HUES6 (cell line): Measurements from ENCODE around the gene KIF23.

Experiments used
- H3K27ac ChIP-seq: 2 replicates; pipeline ENCODE4 v1.7.0; 2013; ENCODE audit warnings: low read depth, mild to moderate bottlenecking, low read length, inconsistent platforms
- H3K27me3 ChIP-seq: 2 replicates; pipeline ENCODE4 v1.6.1; 2013; ENCODE audit warnings: low read length; ENCODE audit not compliant: control insufficient read depth, insufficient read depth
- H3K36me3 ChIP-seq: 2 replicates; pipeline ENCODE4 v1.6.1; 2013; ENCODE audit warnings: low read length; ENCODE audit not compliant: control insufficient read depth, insufficient read depth
- H3K4me1 ChIP-seq: 2 replicates; pipeline ENCODE4 v1.6.1; 2013; ENCODE audit warnings: low read length; ENCODE audit not compliant: control insufficient read depth, insufficient read depth
- H3K4me3 ChIP-seq: 2 replicates; pipeline ENCODE4 v1.5.1; 2013; ENCODE audit warnings: low read depth, low read length
- H3K9ac ChIP-seq: one replicate; pipeline ENCODE4 v1.6.1; 2013; ENCODE audit warnings: mild to moderate bottlenecking, low read length
- H3K9me3 ChIP-seq: 2 replicates; pipeline ENCODE4 v1.6.1; 2013; ENCODE audit warnings: low read depth, low read length; ENCODE audit not compliant: control insufficient read depth, insufficient read depth

The KIF23 gene

GRCh38 chr15:69467636-69468035 lies 53.5 kb downstream of the KIF23 start:
- Histone ChIP-seq H3K9ac (no peak overlapping the region), H3K4me3 (no peak overlapping the region), H3K27ac (no peak overlapping the region), H3K27me3 (no peaks in the 10 kb centered on the region), H3K36me3 (no peaks in the 10 kb centered on the region), H3K4me1 (peaks cover 4% of the 10 kb centered on the region; the same call in 1 of the 2 replicates), H3K9me3 (no peaks in the 10 kb centered on the region)

- Histone ChIP-seq H3K9ac (no peak overlapping the region), H3K27ac (no peak overlapping the region), H3K36me3 (no peaks in the 10 kb centered on the region), H3K27me3 (no peaks in the 10 kb centered on the region), H3K4me1 (no peaks in the 10 kb centered on the region), H3K9me3 (no peaks in the 10 kb centered on the region), H3K4me3 (no peak overlapping the region)
Observed at GRCh38 chr15:69468241-69469121, 54.3 kb downstream of the KIF23 start.

GRCh38 chr15:69469467-69470201 lies 55.5 kb downstream of the KIF23 start:
- Histone ChIP-seq H3K4me1 (no peaks in the 10 kb centered on the region), H3K4me3 (no peak overlapping the region), H3K36me3 (no peaks in the 10 kb centered on the region), H3K9me3 (no peaks in the 10 kb centered on the region), H3K27ac (no peak overlapping the region), H3K9ac (no peak overlapping the region), H3K27me3 (no peaks in the 10 kb centered on the region)

- no peak overlapping the region for H3K4me3 ChIP-seq
- no peak overlapping the region for H3K27ac ChIP-seq
- H3K36me3 ChIP-seq: no peaks in the 10 kb centered on the region
- H3K4me1 ChIP-seq: no peaks in the 10 kb centered on the region
- H3K9me3 ChIP-seq: no peaks in the 10 kb centered on the region
- H3K27me3 ChIP-seq: no peaks in the 10 kb centered on the region
- no peak overlapping the region for H3K9ac ChIP-seq
Observed at GRCh38 chr15:69472046-69472445, 57.9 kb downstream of the KIF23 start.

- Histone ChIP-seq H3K27me3 (no peaks in the 10 kb centered on the region), H3K27ac (no peak overlapping the region), H3K36me3 (no peaks in the 10 kb centered on the region), H3K9me3 (no peaks in the 10 kb centered on the region), H3K4me3 (no peak overlapping the region), H3K9ac (no peak overlapping the region), H3K4me1 (no peaks in the 10 kb centered on the region)
Observed at GRCh38 chr15:69472562-69472961, 58.4 kb downstream of the KIF23 start.

- Histone ChIP-seq H3K4me1 (no peaks in the 10 kb centered on the region), H3K9ac (no peak overlapping the region), H3K9me3 (no peaks in the 10 kb centered on the region), H3K4me3 (no peak overlapping the region), H3K27me3 (no peaks in the 10 kb centered on the region; the same call in 1 of the 2 replicates), H3K36me3 (no peaks in the 10 kb centered on the region), H3K27ac (no peak overlapping the region)
Observed at GRCh38 chr15:69474291-69474690, 60.1 kb downstream of the KIF23 start.

GRCh38 chr15:69474846-69475455 lies 60.8 kb downstream of the KIF23 start:
- H3K27me3 ChIP-seq: no peaks in the 10 kb centered on the region; the same call in 1 of the 2 replicates

GRCh38 chr15:69475769-69476358 lies 61.7 kb downstream of the KIF23 start:
- H3K4me3 ChIP-seq: no peak overlapping the region
- H3K27ac ChIP-seq: no peak overlapping the region
- H3K36me3 ChIP-seq: no peaks in the 10 kb centered on the region
- peaks cover 7% of the 10 kb centered on the region; the same call in 1 of the 2 replicates for H3K9me3 ChIP-seq
- H3K27me3 ChIP-seq: no peaks in the 10 kb centered on the region; the same call in 1 of the 2 replicates
- no peaks in the 10 kb centered on the region for H3K4me1 ChIP-seq
- H3K9ac ChIP-seq: no peak overlapping the region

More at GRCh38 chr15:69474846-69475455, 60.8 kb downstream of the KIF23 start:
- Histone ChIP-seq H3K9ac (no peak overlapping the region), H3K4me3 (no peak overlapping the region), H3K9me3 (peaks cover 5% of the 10 kb centered on the region; the same call in 1 of the 2 replicates), H3K4me1 (no peaks in the 10 kb centered on the region), H3K36me3 (no peaks in the 10 kb centered on the region), H3K27ac (no peak overlapping the region)

GRCh38 chr15:69476704-69477473 lies 62.7 kb downstream of the KIF23 start:
- no peak overlapping the region for H3K27ac ChIP-seq
- H3K4me1 ChIP-seq: no peaks in the 10 kb centered on the region
- peaks cover 7% of the 10 kb centered on the region; the same call in 1 of the 2 replicates for H3K9me3 ChIP-seq
- H3K27me3 ChIP-seq: no peaks in the 10 kb centered on the region; the same call in 1 of the 2 replicates
- no peak overlapping the region for H3K9ac ChIP-seq
- H3K4me3 ChIP-seq: no peak overlapping the region
- H3K36me3 ChIP-seq: no peaks in the 10 kb centered on the region

GRCh38 chr15:69478259-69478781 lies 64.2 kb downstream of the KIF23 start:
- Histone ChIP-seq H3K27me3 (no peaks in the 10 kb centered on the region; the same call in 1 of the 2 replicates), H3K4me3 (no peak overlapping the region), H3K27ac (no peak overlapping the region)

More at GRCh38 chr15:69478259-69478781, 64.2 kb downstream of the KIF23 start:
- Histone ChIP-seq H3K4me1 (no peaks in the 10 kb centered on the region), H3K9ac (no peak overlapping the region), H3K9me3 (peaks cover 7% of the 10 kb centered on the region; the same call in 1 of the 2 replicates), H3K36me3 (no peaks in the 10 kb centered on the region)
